Left lobe of liver (tissue), 2 donors: ENCODE results near the gene SLC9A4. TPM values are rescaled to one million over a fixed set of nuclear protein-coding genes. Genes with fewer than 3 reads are reported as not detected.
A peak's percentile ranks its signal among the peaks of the same experiment; 100 is the strongest.

Experiments used
- ATAC-seq: fragments of 200-7000 bp; cut with Tn5 transposase; one replicate; pipeline ENCODE4 v1.9.1; 2020; ENCODE audit warnings: mild to moderate bottlenecking, moderate library complexity
- DNase-seq: peaks from one replicate; pipeline ENCODE4 v3.0.0-alpha.2; 2020; ENCODE audit warnings: low spot score
- total RNA-seq: library from RNA; stranded (reverse); gene quantifications from one replicate; pipeline ENCODE4 v1.2.1, GENCODE V29; 2021
- donor health status: DM: no; HTN: no; CAD: no; lungs with moderate emphysema.
- donor health status: DM: no; HTN: yes; CAD: no.

Gene SLC9A4
- total RNA-seq, 1 donor from 2014 or later, result not detected

- no peak for ATAC-seq
- no peak for DNase-seq
Measured at GRCh38 chr2:102489646-102490045, 16.6 kb downstream of the SLC9A4 start.

GRCh38 chr2:102492006-102492405 is 19.0 kb downstream of the SLC9A4 start:
- ATAC-seq (no peak), DNase-seq (no peak)

GRCh38 chr2:102494570-102494969 is 21.5 kb downstream of the SLC9A4 start:
- no peak for ATAC-seq

GRCh38 chr2:102498414-102498813 is 25.4 kb downstream of the SLC9A4 start:
- ATAC-seq, result no peak

More at GRCh38 chr2:102494570-102494969, 21.5 kb downstream of the SLC9A4 start:
- no peak for DNase-seq

GRCh38 chr2:102499558-102499957 is 26.5 kb downstream of the SLC9A4 start:
- DNase-seq (no peak), ATAC-seq (no peak)

More at GRCh38 chr2:102498414-102498813, 25.4 kb downstream of the SLC9A4 start:
- DNase-seq, result no peak

- no peak for DNase-seq
- no peak for ATAC-seq
Measured at GRCh38 chr2:102502576-102502975, 29.6 kb downstream of the SLC9A4 start.

- no peak for DNase-seq
- ATAC-seq, result no peak
Measured at GRCh38 chr2:102504833-102505232, 31.8 kb downstream of the SLC9A4 start.

GRCh38 chr2:102505290-102505689 is 32.3 kb downstream of the SLC9A4 start:
- ATAC-seq, result no peak
- no peak for DNase-seq

- ATAC-seq, result no peak
- DNase-seq, result no peak
Measured at GRCh38 chr2:102506743-102507142, 33.7 kb downstream of the SLC9A4 start.

- no peak for DNase-seq
- no peak for ATAC-seq
Measured at GRCh38 chr2:102508863-102509262, 35.8 kb downstream of the SLC9A4 start.

GRCh38 chr2:102509749-102510148 is 36.7 kb downstream of the SLC9A4 start:
- DNase-seq (no peak), ATAC-seq (no peak)

GRCh38 chr2:102510791-102511575 is 38.0 kb downstream of the SLC9A4 start:
- ATAC-seq (no peak), DNase-seq (no peak)

- ATAC-seq, result no peak
- DNase-seq, result no peak
Measured at GRCh38 chr2:102512161-102512560, 39.1 kb downstream of the SLC9A4 start.

- DNase-seq (no peak), ATAC-seq (no peak)
Measured at GRCh38 chr2:102513355-102513939, 40.4 kb downstream of the SLC9A4 start.

GRCh38 chr2:102514061-102514785 is 41.2 kb downstream of the SLC9A4 start:
- DNase-seq (no peak), ATAC-seq (no peak)

GRCh38 chr2:102515851-102516250 is 42.8 kb downstream of the SLC9A4 start:
- no peak for DNase-seq
- no peak for ATAC-seq

GRCh38 chr2:102518170-102518569 is 45.1 kb downstream of the SLC9A4 start:
- ATAC-seq, result no peak

GRCh38 chr2:102520009-102520408 is 47.0 kb downstream of the SLC9A4 start:
- DNase-seq, result no peak
- peak; percentile 72 for ATAC-seq

More at GRCh38 chr2:102518170-102518569, 45.1 kb downstream of the SLC9A4 start:
- no peak for DNase-seq

GRCh38 chr2:102520801-102521200 is 47.8 kb downstream of the SLC9A4 start:
- DNase-seq (no peak), ATAC-seq (no peak)

GRCh38 chr2:102522162-102522561 is 49.1 kb downstream of the SLC9A4 start:
- no peak for ATAC-seq
- DNase-seq, result no peak

GRCh38 chr2:102522890-102523289 is 49.9 kb downstream of the SLC9A4 start:
- no peak for DNase-seq

GRCh38 chr2:102523651-102524050 is 50.6 kb downstream of the SLC9A4 start:
- DNase-seq, result no peak
- no peak for ATAC-seq

More at GRCh38 chr2:102522890-102523289, 49.9 kb downstream of the SLC9A4 start:
- no peak for ATAC-seq
